Measurements from ENCODE around the gene PTS.

Gene PTS

DNA sequence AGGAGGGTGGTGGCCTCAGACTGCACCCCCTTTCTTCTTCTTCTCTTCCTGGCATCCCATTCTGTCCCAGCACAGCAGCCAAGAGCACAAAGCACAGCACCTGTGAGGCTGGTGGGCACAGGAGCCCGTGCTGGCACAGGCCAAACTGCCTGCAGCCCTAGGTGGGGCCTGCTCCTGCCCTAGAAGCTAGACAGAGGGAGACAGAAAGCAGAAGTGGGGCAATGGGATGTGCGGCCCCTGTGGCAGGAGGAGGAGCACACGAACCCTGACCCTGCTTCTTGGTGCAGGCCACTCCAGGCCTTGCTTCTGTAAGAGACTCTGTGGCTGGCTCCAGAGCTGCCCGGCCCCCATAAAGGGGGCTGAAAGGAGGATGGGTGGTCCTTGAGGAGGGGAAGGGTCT lies 3.9 kb upstream of the PTS start:
- no peak for DNase-seq

DNA sequence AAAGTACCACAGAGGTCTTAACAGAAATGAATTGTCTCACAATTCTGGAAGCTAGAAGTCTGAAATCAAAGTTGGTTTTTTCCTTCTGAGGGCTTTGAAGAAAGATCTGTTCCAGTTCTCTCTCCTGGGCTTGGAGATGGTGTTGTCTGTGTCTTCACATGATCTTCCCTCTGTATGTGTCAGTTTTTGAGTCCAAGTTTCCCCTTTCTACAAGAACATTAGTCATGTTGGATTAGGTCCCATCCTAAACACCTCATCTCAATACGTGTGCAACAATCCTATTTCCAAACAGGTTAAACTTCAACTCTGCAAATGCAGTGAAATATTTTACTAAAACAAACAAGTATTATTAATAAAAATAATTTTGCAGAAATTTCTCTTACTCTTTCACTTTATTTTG lies 3.1 kb upstream of the PTS start:
- no peak for DNase-seq

DNA sequence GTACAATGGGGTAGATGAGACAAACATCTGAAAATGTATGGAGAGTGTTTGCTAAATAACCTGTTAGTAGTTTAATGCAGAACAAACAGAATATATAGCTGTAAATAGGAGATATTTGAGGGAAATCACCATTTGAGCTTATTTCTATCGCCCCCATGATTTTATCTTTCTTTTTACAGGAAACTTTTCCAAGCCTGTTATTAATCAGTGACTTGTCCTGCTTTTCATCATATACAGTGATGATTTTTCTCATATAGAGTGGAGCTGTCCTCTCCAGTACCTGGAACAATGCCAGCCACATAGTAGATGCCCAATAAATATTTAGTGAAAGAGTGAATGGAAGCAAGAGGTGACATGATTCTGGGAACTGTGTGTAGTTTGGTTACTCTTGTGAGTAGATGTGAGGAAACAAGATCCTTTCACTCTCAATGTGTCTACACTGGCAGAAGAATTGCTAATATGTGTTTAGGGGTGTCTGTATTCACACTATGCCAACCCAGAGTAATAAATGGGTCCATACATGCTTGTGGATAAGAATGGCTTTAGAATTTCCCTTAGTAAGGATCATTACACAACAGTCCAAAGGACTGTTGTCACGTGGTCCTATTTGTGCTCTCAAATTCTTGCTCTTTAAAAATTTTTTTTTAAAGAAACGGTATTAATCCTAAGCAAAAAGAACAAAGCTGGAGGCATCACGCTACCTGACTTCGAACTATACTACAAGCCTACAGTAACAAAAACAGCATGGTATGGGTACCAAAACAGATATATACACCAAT lies 2.3 kb upstream of the PTS start:
- no peak for DNase-seq

DNA sequence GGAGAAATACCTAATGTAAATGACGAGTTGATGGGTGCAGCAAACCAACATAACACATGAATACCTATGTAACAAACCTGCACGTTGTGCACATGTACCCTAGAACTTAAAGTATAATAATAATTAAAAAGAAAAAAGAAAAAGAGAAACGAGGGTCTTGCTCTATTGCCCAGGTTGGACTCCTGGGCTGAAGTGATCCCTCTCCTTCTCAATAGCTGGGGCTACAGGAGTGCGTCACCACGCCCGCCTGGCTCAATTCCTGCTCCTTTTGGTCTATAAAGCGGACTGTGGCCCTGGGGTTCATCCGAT lies 521 bp upstream of the PTS start:
- DNase-seq = no peak

DNA sequence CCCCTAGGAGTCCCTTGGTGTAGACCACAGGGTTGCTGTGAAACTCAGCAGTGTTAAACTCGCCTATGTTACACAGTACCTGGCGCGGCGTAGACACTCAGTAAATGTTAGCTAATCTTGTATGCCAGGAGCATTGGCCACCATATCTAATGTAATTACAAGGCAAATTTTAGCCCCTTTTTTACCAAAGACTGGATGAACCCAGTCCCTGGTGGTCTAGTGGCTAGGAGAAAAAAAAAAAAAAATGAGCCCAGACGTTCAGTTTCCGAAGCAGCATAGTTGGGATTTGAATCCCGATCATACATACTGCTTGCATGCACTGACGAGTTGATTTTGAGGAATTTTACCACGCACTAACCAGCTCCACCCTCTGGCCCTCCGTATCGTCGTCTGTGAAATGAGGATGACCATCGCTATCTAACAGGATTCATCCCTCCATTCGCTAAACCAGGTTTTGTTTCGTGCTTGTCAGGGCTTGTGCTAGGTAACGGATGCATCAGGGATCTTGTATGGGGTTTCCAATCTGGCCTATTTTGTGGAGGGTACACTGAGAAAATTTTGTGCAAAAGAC lies 688 bp downstream of the PTS start:
- DNase-seq = no peak

DNA sequence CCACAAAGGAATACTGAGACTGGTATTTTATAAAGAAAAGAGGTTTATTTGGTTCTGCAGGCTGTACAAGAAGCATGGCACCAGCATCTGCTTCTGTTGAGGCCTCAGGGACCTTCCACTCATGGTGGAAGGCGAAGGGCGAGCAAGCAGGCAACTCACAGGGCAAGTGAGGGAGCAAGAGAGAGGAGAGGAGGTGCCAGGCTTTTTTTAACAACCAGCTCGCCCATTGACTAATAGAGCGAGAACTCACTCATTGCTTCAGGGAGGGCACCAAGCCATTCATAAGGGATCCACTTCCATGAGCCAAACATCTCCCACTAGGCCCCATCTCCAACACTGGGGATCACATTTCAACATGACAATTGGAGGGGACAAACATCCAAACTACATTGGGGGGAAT lies 1.2 kb downstream of the PTS start:
- no peak for DNase-seq

DNA sequence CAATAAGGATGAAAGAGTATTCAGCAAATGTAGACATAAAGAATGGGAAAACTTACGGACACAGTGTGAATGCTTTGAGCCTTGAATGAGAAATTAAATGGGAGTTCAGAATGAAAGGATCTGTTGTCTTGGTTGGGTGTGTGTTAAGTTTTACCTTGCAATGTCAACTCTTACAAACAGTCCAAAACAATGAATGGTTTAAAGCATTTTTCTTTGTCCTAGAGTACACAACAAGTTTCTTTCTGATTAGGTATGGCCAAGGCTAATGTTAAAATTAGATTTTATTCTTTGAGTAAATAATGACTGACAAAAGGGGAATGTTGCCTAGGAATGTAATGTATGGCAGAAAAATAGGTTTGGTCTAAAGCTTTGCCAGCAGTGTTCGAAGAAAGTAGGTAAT lies 2.5 kb downstream of the PTS start:
- DNase-seq = no peak

DNA sequence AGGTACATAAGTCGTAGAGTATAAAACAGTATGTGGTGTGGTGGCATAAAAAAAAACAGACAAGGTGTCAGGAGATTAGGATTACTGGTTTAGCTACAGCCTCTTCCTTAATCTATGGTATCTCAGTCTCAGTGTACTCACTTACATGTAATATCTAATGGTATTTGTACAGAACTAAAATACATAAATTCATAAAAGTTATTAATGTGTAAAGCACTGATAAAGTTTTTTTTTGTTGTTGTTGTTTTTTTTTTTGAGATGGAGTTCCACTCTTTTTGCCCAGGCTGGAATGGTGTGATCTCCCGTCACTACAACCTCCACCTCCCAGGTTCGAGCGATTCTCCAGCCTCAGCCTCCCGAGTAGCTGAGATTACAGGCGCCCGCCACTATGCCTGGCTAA lies 2.9 kb downstream of the PTS start:
- no peak for DNase-seq

DNA sequence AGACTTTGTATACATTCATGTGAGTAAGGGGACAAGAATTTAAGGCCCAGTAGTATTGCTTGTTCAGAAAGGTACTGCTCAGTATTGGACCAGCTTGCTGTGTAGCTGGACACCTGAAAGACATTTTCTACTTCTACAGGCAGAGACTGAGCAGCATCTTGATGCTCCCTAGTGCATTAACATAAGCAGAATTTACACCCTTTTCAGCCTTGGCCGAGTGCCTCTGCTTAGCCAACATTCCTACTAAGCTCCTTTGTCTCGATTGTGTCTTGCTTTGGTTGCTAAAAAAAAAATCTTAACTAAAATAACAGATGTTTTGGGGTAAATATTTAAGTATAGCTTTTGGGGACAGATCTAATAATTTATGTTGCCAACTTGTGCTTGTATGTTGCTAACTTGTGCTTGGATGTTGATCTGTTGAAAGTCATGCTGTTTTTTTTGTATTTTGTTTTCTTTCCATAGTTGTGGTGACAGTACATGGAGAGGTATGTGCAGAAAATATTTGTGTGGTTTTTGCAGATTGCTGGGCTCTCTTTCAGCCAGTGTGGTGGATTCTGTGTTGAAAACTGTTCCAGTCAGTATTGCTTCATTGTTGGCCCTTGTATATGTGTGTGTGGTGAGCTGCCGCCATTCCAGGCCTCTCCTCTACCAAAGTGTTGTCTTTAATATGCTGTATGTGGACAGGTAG lies 3.7 kb downstream of the PTS start:
- no peak for DNase-seq

DNA sequence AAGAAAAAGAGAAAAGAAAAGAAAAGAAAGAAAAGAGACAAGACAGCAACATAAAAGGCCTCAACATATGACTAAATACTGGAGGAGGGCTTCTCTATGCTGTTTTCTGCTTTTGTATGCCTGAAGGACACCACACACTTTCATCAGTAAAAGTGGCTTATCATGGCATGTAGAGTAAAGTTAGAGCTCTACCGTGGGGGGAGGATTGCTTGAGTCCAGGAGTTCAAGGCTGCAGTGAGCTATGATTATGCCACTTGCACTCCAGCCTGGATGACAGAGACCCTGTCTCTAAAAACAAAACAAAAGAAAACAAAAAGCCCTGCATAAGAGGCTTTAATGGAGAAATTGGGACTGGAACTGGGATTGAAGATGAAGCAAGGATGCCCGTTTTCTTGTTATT lies 5.7 kb downstream of the PTS start:
- DNase-seq = no peak

DNA sequence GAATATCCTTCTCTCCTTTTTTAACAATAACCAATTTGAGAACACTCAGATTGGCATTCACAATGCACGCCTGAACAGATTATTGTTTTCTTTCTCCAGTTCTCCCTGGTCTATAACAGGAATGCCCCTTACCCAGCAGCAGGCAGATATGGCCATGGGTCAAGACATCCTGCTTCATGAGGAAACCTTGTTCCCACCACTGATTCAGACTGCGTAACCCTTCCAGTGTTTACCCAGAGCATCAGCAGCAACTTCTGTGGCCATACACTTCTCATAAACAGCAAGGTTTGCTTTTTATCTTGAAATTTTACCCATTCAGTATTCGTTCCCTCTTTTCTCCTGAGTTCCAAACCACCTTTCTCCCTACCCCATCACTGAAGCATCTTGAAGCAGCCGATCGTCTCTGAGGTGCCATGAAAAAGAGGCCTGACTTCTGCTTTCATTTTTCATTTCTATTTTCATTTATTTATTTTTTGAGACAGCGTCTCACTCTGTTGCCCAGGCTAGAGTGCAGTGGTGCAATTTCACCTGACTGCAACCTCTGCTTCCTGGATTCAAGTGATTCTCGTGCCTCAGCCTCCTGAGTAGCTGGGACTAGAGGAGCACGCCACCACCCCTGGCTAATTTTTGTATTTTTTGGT lies 9.6 kb downstream of the PTS start:
- DNase-seq = no peak

DNA sequence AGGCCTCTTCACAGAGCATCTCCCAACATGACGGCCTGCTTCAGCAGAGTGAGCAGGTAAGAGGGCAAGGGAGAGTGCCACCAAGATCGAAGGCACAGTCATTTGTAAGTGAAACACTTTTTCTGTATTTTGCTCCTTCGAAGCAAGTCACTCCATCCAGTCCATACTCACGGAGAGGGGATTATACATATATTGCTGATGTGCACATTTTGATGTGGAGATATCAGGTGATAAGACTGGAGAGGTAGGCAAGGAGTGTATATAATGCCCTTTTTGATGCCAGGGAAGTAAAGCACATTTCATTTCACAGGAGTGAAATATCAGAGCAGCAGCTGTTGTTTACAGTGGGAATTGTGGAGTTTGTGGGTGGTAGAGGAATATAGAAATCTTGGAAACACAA lies 11.2 kb downstream of the PTS start:
- no peak for DNase-seq

DNA sequence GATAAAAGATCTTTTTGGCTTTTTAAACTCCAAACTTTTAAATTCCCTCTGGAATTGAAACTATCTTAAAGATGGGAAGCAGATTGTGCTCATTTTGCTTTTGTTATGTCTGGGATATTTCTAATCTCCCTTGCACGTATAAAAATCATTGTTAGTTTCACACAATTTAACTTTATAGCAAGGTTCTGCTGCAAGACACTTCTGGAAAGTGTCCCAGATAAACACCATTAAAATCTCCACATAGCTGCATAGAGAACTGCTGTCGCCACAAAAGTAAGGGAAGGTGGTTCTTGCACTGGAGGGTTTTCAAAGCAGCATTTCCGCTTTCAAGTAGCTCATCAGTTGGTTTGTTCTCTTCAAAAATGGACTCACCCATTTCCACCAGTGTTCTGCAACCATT lies 11.8 kb downstream of the PTS start:
- DNase-seq = no peak

DNA sequence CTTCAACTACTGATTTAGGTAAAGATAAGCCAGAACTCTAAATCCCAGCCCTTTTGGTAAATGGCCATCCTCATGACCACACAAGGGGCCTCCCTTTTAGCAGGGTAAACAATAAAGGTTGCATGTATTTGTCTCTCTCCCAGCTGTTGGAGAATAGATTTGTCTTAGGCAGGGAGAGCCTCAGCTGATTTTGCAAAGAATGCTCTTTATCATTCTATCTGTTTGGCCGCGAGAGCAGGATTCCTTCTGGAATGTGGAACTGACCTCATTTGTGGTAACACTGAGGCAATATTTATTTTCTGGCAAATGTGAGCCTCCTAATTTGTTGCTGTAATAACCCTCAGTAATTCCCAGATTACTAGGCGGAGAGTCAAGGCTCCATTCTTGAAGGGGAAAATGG lies 15.3 kb downstream of the PTS start:
- no peak for DNase-seq

DNA sequence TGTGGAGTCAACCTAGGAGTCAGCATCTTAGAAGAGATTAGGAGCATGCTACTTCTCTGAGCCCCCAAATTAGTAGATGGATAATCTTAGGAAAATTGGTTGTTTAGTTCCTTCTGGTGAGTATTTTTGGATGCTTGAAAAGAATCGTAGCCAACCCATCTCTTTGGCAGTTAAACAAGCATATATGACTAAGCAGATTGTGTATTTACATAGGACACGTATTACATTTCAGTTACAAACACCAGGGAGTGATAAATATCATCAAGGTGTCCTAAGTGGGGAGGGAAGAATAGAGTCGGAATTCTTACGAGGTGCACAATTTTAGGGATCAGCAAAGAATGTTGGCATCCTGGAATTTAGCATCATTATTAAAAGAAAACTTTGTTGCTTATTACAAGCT lies 21.0 kb downstream of the PTS start:
- no peak for DNase-seq

DNA sequence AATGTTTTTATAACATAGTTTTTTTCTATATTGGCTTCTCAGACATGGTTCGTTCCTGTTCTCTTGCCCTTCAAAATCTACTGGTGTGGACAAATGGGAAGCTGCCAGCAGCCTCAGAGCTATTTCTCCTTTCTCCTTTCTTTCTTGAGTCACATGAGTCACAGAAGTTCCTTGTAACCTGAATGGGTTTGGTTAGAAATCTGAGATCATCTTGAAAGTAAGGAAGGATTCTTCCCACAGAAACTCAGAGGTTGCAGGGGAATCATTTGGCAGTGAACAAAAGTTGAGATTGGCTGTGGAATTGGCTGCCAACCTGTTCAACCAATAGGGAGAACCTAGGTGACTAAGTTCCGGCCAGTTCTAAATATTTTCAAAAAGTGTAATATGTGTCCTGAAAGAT lies 22.0 kb downstream of the PTS start:
- DNase-seq = no peak

DNA sequence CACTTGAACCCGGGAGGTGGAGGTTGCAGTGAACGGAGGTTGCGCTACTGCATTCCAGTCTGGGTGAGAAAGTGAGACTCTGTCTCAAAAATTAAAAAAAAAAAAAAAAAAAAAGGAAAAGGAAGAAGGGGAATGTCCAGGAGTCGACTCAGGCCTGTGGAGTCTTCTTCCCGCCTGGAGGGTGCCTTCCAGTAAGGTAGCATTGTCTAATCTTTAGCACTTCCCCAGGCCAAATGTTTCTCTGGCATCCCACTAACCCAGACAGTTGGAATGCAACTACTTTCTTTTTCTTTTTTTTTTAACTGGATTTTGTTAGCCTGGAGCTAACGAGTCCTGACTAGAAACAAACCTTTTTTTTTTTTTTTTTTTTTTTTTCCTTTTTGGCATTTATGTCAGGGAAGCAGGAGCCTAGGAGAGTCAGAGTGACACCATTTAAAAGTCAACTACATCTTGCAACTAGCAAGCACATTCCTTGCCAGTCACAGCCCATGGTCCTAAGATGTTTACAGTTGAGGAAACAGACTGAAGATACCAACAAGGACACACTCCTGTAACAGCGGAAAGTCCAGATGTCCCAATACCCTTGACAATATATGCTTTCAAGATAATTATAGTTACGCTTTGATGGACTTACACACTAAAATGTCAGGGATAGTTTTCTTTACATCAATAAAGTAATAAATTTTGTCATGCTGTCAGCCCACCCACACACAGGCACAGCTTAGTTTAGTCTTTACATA lies 23.8 kb downstream of the PTS start:
- no peak for DNase-seq

DNA sequence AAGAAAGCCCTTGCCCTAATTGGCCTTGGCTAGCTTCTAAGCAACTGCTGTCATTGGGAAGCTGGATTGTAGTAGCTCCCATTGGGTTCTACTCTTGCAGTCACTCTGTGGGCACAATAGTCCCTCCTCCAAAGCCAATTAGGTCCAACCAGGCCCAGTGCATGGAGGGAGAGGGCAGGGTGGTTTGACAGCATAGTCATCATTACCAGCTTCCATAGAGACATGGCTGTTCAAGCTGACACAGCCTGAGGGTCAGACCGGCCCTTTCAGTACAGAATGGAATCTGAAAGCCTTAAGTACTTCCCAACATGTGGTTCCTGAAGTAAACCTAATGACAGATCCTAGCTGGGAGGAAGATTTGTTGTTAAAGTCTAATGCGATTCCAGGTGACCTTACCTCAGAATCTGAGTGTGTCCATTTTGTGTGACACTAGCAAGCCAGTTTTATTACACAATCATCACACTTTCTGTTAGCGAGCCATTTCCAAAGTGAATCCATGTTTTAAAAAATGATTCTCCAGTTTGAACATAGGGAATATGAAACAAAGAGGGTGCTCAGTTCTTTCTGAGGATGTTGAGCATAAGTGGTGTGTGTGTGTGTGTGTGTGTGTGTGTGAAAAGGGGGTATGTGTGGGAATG lies 27.5 kb downstream of the PTS start:
- DNase-seq = no peak

DNA sequence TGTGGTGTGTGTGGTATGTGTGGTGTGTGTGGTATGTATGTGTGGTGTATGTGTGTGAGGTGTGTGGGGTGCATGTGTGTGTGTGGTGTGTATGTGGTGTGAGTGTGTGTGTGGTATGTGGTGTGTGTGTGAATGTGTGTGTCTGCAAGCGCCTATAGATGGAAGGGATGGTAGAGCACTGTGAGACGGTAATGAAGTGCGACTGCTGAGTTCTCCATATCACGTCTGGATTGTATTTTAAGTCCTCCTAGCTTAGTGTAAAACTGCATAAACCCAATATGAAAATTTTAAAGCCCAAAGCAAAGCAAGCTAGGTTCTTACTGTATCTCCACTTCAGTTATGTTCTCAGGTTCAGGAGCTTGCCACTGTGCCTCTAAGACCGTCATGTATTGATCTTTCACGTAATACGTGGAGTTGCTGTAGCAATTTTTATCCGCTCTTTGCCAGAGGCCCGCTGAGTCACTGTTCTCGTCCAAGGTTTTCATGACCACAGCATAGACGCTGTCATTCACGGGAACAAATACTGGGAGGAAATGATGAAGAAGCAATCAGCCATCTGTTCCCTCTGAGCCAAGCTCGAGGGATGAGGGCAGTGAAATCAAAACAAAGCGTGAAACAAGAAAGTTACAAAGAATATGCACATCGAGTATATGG lies 29.0 kb downstream of the PTS start:
- DNase-seq = no peak

DNA sequence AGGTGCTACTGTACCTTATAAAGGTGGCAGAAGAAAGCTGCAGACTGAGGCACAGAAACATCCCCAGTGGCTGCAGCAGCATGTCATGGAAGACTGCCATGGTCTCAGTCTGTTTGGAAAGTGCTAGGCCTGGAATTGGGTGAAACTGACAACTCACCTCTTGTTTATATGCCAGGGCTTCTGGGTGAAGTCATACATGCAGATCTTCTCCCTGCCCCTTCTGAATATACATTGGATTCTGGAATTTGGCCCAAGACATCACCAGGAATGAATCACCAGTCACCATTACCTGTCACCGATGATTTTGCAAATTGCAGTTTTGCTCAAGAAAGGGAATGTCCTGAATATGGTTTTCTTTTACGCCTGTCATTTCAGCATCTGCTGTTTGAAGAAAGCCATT lies 34.3 kb downstream of the PTS start, which contains the start of gene PLET1:
PLET1 (minus strand) TSS at position 371 of the 400 bp plus-strand sequence; CDS start at position 100, 271 bp downstream.
- DNase-seq = no peak

DNA sequence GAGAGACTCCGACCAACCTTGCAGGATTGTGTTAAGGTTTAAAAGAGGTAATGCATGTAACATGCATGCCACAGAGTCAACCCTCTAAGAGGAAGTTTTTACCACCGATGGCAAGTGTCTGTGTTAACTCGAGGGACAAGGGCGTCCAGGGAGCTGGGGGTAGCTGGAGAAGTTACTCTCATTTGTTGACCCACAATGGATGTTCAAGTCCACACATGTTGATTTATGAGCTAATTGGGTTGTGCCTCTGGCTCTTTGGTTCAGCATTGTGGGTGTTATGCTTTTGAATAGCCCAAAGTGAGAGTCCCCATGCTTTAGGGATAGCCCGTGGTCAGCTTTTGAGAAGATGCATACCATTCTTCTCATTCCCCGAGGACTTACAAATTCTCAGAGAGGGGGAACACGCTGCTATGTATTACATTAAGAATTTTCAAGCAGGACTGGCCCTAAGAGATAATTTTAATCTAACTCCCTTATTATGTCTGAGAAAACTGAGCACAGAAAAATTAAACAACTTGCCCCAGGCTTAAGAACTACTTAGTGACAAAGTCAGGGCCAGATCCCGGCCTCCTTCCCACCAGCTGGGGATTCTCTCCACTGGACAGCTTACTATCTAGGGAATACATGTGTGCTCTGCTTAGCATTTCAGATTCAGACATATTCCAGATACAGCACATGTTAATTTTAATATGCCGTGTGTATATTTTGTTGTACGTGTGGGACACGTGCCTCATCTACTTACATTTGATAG lies 39.6 kb downstream of the PTS start:
- DNase-seq = no peak

DNA sequence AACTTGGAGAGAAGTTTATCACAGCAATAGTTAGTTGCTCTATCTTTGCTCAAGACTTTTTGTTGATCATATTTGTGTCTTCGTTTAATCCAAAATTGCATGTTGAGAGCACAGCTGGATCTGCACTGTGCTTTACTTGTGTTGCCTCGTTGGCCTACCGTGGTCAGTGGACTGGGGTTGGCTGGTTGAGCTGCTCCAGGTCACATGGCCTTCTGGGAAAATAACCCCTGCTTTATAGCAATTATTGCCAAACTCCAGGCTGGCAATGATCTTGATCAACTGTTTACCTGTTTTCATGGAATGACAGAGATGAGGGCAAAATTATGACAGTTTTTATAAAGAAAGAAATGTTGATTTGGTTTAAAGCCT lies 40.2 kb downstream of the PTS start:
- no peak for DNase-seq
